Measurements from ENCODE around the gene CDKL2. TPM values are rescaled to one million over a fixed set of nuclear protein-coding genes. Genes with fewer than 3 reads are reported as not detected.

The CDKL2 gene
- polyA plus RNA-seq (2013, experiment 1 of 2), result 0.14 TPM
- polyA plus RNA-seq (2013, experiment 2 of 2), result 0.15 TPM

- Histone ChIP-seq H3K4me2 (ENCODE audit: low read length) (peak within 1 kb of the TSS; percentile 89), H3K27ac (ENCODE audit: low read depth, low read length) (no peak within 1 kb of the TSS), H3K4me3 (ENCODE audit: low read length) (peak within 1 kb of the TSS; percentile 43), H3K4ac (ENCODE audit: low read depth, low read length) (no peak within 1 kb of the TSS), H3K79me1 (ENCODE audit: low read length) (no peaks in the 10 kb centered on the region), H2BK5ac (ENCODE audit: low read length) (no peak within 1 kb of the TSS), H2BK120ac (ENCODE audit: low read depth, low read length) (no peak within 1 kb of the TSS), H3K79me2 (ENCODE audit: control insufficient read depth, insufficient read depth, low read length) (no peaks in the 10 kb centered on the region), H4K5ac (ENCODE audit: low read length) (no peak within 1 kb of the TSS), H3K27me3 (ENCODE audit: insufficient read depth, low read length, poor library complexity) (no peaks in the 10 kb centered on the region), H2AK5ac (ENCODE audit: low read length) (no peak within 1 kb of the TSS), H3K4me1 (ENCODE audit: control insufficient read depth, low read depth, low read length) (peaks cover 2% of the 10 kb centered on the region), H3K23ac (ENCODE audit: low read length) (no peak within 1 kb of the TSS), H3K56ac (ENCODE audit: low read length) (peak within 1 kb of the TSS; percentile 74), H2BK15ac (replicated peaks; ENCODE audit: low read depth) (no peak within 1 kb of the TSS), H4K8ac (ENCODE audit: low read depth, low read length) (no peak within 1 kb of the TSS), H3K36me3 (ENCODE audit: control insufficient read depth, insufficient read depth, low read length) (no peaks in the 10 kb centered on the region), H3K18ac (ENCODE audit: low read length) (no peak within 1 kb of the TSS), H3K9ac (ENCODE audit: low read length) (peak within 1 kb of the TSS; percentile 44)
- peak; percentile 95 for DNase-seq
- WGBS (ENCODE audit: extremely low coverage, insufficient coverage, low lambda C conversion rate), result no CpG with 5 or more reads among the region's 57 CpGs
These were observed at the start of gene CDKL2 for GRCh38 chr4:75630174-75630936. Gene CDKL2, minus strand, starts transcription at chr4:75630528. Its CDS starts 4,540 bp downstream, at chr4:75625988.

DNA sequence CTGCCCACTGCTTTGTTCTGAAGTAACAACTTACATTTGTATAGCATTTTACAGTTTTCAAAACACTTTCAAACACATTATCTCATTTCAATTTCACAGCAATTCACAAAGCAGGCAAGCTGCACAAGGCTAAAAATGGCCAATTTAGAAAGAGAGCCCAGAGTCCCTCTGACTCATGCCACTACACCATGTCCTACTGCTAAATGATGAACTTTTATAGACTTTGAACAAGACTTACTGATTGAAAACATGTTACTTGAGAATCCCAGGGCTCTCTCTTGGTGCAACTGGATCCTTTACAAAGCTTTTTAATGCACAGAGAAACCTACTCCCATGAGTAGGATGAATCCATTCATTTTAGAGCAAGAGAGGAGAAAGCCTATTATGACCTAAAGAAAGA lies 48.6 kb upstream of the CDKL2 start:
- no peak overlapping the region for H3K4ac ChIP-seq (ENCODE audit: low read depth, low read length)

GRCh38 chr4:75678473-75678872 lies 48.1 kb upstream of the CDKL2 start:
- H3K79me2 ChIP-seq (ENCODE audit: control insufficient read depth, insufficient read depth, low read length), result no peaks in the 10 kb centered on the region
- no peak overlapping the region for H3K4me2 ChIP-seq (ENCODE audit: low read length)
- no peak overlapping the region for H3K18ac ChIP-seq (ENCODE audit: low read length)
- H2AK5ac ChIP-seq (ENCODE audit: low read length), result no peak overlapping the region
- H3K4ac ChIP-seq (ENCODE audit: low read depth, low read length), result no peak overlapping the region
- no peak for DNase-seq
- no peak overlapping the region for H3K56ac ChIP-seq (ENCODE audit: low read length)
- no peaks in the 10 kb centered on the region for H3K79me1 ChIP-seq (ENCODE audit: low read length)
- H3K36me3 ChIP-seq (ENCODE audit: control insufficient read depth, insufficient read depth, low read length), result no peaks in the 10 kb centered on the region
- no peaks in the 10 kb centered on the region for H3K4me1 ChIP-seq (ENCODE audit: control insufficient read depth, low read depth, low read length)
- no peak overlapping the region for H2BK5ac ChIP-seq (ENCODE audit: low read length)
- no peak overlapping the region for H3K4me3 ChIP-seq (ENCODE audit: low read length)
- H2BK120ac ChIP-seq (ENCODE audit: low read depth, low read length), result no peak overlapping the region
- no peak overlapping the region for H3K9ac ChIP-seq (ENCODE audit: low read length)
- no peak overlapping the region for H4K5ac ChIP-seq (ENCODE audit: low read length)
- no peak overlapping the region for H2BK15ac ChIP-seq (replicated peaks; ENCODE audit: low read depth)
- no peak overlapping the region for H3K27ac ChIP-seq (ENCODE audit: low read depth, low read length)
- no peak overlapping the region for H3K23ac ChIP-seq (ENCODE audit: low read length)
- no peaks in the 10 kb centered on the region for H3K27me3 ChIP-seq (ENCODE audit: insufficient read depth, low read length, poor library complexity)
- H4K8ac ChIP-seq (ENCODE audit: low read depth, low read length), result no peak overlapping the region

More for the DNA sequence above, 48.6 kb upstream of the CDKL2 start:
- no peak overlapping the region for H2BK5ac ChIP-seq (ENCODE audit: low read length)
- H3K23ac ChIP-seq (ENCODE audit: low read length), result no peak overlapping the region
- H3K27me3 ChIP-seq (ENCODE audit: insufficient read depth, low read length, poor library complexity), result no peaks in the 10 kb centered on the region
- no peak overlapping the region for H3K4me2 ChIP-seq (ENCODE audit: low read length)
- H3K18ac ChIP-seq (ENCODE audit: low read length), result no peak overlapping the region
- no peak overlapping the region for H2BK15ac ChIP-seq (replicated peaks; ENCODE audit: low read depth)
- H3K79me2 ChIP-seq (ENCODE audit: control insufficient read depth, insufficient read depth, low read length), result no peaks in the 10 kb centered on the region
- no peak overlapping the region for H4K8ac ChIP-seq (ENCODE audit: low read depth, low read length)
- no peak overlapping the region for H3K9ac ChIP-seq (ENCODE audit: low read length)
- no peaks in the 10 kb centered on the region for H3K4me1 ChIP-seq (ENCODE audit: control insufficient read depth, low read depth, low read length)
- H2AK5ac ChIP-seq (ENCODE audit: low read length), result no peak overlapping the region
- H3K36me3 ChIP-seq (ENCODE audit: control insufficient read depth, insufficient read depth, low read length), result no peaks in the 10 kb centered on the region
- no peak overlapping the region for H3K56ac ChIP-seq (ENCODE audit: low read length)
- no peaks in the 10 kb centered on the region for H3K79me1 ChIP-seq (ENCODE audit: low read length)
- no peak overlapping the region for H4K5ac ChIP-seq (ENCODE audit: low read length)
- no peak for DNase-seq
- H2BK120ac ChIP-seq (ENCODE audit: low read depth, low read length), result no peak overlapping the region
- no peak overlapping the region for H3K27ac ChIP-seq (ENCODE audit: low read depth, low read length)
- H3K4me3 ChIP-seq (ENCODE audit: low read length), result no peak overlapping the region

DNA sequence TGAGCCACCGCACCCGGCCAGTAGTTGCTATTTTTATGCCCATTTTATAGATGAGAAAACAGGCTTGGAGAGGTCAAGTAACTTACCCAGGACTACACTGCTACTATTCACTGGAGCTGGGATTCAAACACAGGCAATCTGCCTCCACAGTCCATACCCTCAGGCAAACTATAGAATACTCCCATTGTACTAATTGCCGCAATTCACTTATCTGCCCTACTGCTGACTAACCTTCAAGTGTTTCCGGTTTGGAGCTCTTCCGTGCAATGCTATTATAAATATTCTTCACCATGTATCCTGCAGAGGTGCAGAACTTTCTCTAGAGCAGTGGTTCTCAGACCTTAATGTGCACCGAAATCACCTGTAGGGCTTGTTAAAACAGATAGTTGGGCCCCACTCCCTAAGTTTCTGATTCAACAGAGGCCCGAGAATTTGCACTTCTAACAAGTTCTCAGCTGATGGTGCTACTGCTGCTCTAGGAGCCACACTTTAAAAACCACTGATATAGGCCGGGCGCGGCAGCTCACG lies 44.7 kb upstream of the CDKL2 start:
- no peak overlapping the region for H2BK5ac ChIP-seq (ENCODE audit: low read length)
- H3K36me3 ChIP-seq (ENCODE audit: control insufficient read depth, insufficient read depth, low read length), result no peaks in the 10 kb centered on the region
- DNase-seq, result no peak
- no CpG with 5 or more reads among the region's 11 CpGs for WGBS (ENCODE audit: extremely low coverage, insufficient coverage, low lambda C conversion rate)
- peaks cover 28% of the 10 kb centered on the region for H3K79me2 ChIP-seq (ENCODE audit: control insufficient read depth, insufficient read depth, low read length)
- H3K23ac ChIP-seq (ENCODE audit: low read length), result no peak overlapping the region
- no peak overlapping the region for H2AK5ac ChIP-seq (ENCODE audit: low read length)
- no peak overlapping the region for H3K4ac ChIP-seq (ENCODE audit: low read depth, low read length)
- no peak overlapping the region for H3K4me3 ChIP-seq (ENCODE audit: low read length)
- H3K56ac ChIP-seq (ENCODE audit: low read length), result no peak overlapping the region
- H3K4me1 ChIP-seq (ENCODE audit: control insufficient read depth, low read depth, low read length), result peaks cover 2% of the 10 kb centered on the region
- no peak overlapping the region for H3K4me2 ChIP-seq (ENCODE audit: low read length)
- H3K9ac ChIP-seq (ENCODE audit: low read length), result no peak overlapping the region
- H2BK120ac ChIP-seq (ENCODE audit: low read depth, low read length), result no peak overlapping the region
- no peak overlapping the region for H4K8ac ChIP-seq (ENCODE audit: low read depth, low read length)
- no peaks in the 10 kb centered on the region for H3K27me3 ChIP-seq (ENCODE audit: insufficient read depth, low read length, poor library complexity)
- no peak overlapping the region for H3K27ac ChIP-seq (ENCODE audit: low read depth, low read length)
- H3K79me1 ChIP-seq (ENCODE audit: low read length), result no peaks in the 10 kb centered on the region
- H3K18ac ChIP-seq (ENCODE audit: low read length), result no peak overlapping the region
- no peak overlapping the region for H2BK15ac ChIP-seq (replicated peaks; ENCODE audit: low read depth)
- no peak overlapping the region for H4K5ac ChIP-seq (ENCODE audit: low read length)

GRCh38 chr4:75673959-75674328 lies 43.6 kb upstream of the CDKL2 start:
- Histone ChIP-seq H3K4me2 (ENCODE audit: low read length) (peak overlapping the region; percentile 52), H3K27ac (ENCODE audit: low read depth, low read length) (peak overlapping the region; percentile 87), H2BK120ac (ENCODE audit: low read depth, low read length) (no peak overlapping the region), H3K4me1 (ENCODE audit: control insufficient read depth, low read depth, low read length) (peaks cover 4% of the 10 kb centered on the region), H4K5ac (ENCODE audit: low read length) (no peak overlapping the region), H3K27me3 (ENCODE audit: insufficient read depth, low read length, poor library complexity) (no peaks in the 10 kb centered on the region), H3K9ac (ENCODE audit: low read length) (peak overlapping the region; percentile 62), H2BK15ac (replicated peaks; ENCODE audit: low read depth) (no peak overlapping the region), H2AK5ac (ENCODE audit: low read length) (no peak overlapping the region), H3K4me3 (ENCODE audit: low read length) (no peak overlapping the region), H3K4ac (ENCODE audit: low read depth, low read length) (no peak overlapping the region), H3K23ac (ENCODE audit: low read length) (no peak overlapping the region), H3K18ac (ENCODE audit: low read length) (peak overlapping the region; percentile 29), H3K79me2 (ENCODE audit: control insufficient read depth, insufficient read depth, low read length) (peaks cover 39% of the 10 kb centered on the region), H3K56ac (ENCODE audit: low read length) (peak overlapping the region; percentile 46), H4K8ac (ENCODE audit: low read depth, low read length) (peak overlapping the region; percentile 15), H3K79me1 (ENCODE audit: low read length) (no peaks in the 10 kb centered on the region), H3K36me3 (ENCODE audit: control insufficient read depth, insufficient read depth, low read length) (no peaks in the 10 kb centered on the region), H2BK5ac (ENCODE audit: low read length) (no peak overlapping the region)
- DNase-seq, result peak; percentile 76
- WGBS (ENCODE audit: extremely low coverage, insufficient coverage, low lambda C conversion rate), result no CpG with 5 or more reads among the region's 5 CpGs
